ENCODE measurements around the gene PAX9.

PAX9 gene

DNA sequence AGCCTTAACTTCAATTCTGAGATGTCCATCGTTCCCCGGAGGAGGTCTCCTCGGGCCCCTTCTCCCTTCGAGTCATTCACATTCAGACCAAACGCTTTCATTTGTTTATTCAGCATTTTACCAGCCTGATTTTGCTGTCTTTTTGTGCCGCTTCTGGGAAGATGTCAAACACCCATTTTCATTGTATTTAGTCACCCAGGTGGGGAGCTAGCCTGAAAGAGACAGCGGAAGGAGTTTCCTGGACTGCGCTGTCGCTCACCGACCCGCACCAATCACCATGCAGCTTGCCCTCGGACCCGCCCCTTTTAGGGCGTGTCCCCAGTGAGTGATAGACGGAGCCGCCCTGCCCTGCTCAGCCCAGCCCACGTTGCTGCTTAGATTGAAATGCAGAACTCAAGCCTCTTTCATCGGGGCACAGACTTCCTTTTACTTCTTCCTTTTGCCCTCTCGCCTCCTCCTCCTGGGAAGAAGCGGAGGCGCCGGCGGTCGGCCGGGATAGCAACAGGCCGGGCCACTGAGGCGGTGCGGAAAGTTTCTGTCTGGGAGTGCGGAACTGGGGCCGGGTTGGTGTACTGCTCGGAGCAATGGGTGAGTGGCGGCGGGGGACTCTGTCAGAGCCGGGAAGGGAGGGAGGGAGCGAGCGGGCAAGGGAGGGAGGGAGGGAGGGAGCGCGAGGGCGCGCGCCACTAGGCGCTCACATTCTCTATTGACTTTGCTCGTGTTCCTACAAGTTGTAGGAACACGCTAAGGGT is at the start of gene PAX9:
Gene PAX9, plus strand, starts transcription at position 355 of the 752 bp plus-strand sequence. Its CDS starts 230 bp downstream, at position 585.
- peak; percentile 94 for DNase-seq (ENCODE audit: low spot score)

DNA sequence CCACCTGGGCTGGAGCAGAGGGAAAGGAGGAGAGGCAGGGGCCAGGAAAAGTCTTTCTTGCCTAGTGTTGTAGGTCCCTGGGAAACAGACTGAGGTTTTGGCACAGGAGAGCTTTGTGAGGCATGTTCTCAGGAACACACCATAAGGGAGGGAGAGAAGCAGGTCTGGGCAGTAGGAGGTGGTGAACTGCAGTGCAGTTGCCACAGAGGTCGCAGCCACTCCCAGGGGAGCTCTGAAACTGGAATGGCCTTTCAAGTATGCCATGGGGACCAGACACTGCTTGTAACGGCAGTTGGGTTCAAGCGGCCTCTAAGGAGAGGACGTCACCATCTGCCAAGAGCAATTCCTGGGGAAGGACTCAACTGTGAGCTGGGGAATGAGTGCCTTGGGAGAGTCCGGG is 43.8 kb upstream of the PAX9 start:
- DNase-seq (ENCODE audit: low spot score) = no peak

- DNase-seq (ENCODE audit: low spot score) = no peak
Measured at GRCh38 chr14:36618641-36619040, 43.0 kb upstream of the PAX9 start.

DNA sequence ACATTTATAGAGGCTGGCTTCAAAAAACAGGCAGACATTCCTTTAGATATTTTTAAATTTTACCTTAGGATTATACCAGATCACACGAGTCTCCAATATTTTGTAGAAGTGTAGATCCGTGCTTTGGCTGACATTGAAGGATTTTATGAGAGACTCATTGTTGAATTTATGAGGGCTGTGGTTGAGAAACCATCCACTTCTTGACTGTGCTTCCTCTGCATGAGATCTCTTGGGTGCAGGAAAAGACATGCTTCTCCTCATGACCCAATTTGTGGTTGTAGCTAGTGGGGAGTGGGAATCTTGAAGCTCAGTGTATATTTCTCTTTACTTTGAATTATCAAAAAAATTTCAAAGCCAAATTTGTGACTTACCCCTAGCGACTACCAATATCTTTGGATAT is 42.5 kb upstream of the PAX9 start:
- no peak for DNase-seq (ENCODE audit: low spot score)

- DNase-seq (ENCODE audit: low spot score) = no peak
Measured at GRCh38 chr14:36619853-36620252, 41.8 kb upstream of the PAX9 start.

- DNase-seq (ENCODE audit: low spot score) = no peak
Measured at GRCh38 chr14:36625014-36625413, 36.6 kb upstream of the PAX9 start.

DNA sequence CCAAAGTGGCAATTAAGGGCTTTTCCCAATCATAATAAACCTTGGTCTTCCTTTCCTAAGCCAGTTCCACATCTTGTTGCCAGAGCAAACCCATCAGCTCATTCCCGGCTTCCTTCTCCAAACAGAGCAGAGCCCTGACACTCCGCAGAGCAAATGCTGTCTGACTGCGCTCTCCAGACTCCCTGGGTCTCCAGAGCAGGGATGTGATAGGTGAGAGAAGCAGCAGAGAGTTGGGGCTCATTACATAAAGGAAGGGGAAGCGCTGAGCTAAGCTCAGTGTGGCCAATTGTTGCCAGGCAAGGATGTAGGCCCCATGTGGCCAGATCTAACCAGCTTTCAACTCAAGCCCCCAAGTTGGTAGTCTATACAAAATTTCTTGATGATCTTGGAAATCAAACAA is 36.2 kb upstream of the PAX9 start:
- DNase-seq (ENCODE audit: low spot score) = no peak

GRCh38 chr14:36626151-36626550 is 35.5 kb upstream of the PAX9 start:
- DNase-seq (ENCODE audit: low spot score) = no peak

GRCh38 chr14:36627981-36628380 is 33.7 kb upstream of the PAX9 start:
- no peak for DNase-seq (ENCODE audit: low spot score)

- no peak for DNase-seq (ENCODE audit: low spot score)
Measured at GRCh38 chr14:36633580-36633979, 28.1 kb upstream of the PAX9 start.

DNA sequence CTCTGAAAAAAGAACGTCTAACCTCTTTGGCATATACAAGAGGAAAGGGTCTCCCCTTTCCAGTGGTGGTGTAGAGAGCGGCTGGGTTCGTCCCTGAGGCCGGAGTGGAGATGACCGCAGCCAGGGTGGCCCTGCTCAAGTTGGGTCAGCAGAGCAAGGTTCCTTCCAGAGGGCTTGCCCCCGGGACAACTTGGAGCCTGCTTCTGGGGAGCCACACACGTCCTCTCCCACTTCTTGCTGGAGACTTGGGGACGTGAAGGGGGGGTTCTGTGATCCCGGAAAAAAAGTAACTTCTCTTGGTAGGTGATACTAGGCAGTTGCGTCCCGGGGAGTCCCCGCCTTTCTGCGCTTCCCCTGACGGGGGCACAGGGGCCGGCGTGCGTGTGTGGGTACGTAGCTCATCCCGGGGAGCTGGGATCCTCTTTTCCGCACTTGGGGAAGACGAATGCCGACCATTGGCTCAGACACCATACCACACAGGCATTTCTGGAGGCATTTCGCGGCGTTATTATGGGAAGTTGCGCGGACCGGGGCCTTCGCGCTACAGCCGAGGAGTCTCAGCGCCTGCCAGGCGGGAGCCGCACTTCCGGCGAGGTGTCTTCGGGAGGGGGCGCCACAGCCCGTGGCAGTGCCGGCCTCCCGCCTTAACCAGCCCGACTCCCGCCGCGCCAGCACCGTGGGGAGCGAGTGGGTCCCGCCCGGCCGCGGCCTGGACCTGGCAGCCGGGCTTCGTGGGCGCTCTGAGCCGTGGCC is 14.8 kb upstream of the PAX9 start:
- peak; percentile 40 for DNase-seq (ENCODE audit: low spot score)

DNA sequence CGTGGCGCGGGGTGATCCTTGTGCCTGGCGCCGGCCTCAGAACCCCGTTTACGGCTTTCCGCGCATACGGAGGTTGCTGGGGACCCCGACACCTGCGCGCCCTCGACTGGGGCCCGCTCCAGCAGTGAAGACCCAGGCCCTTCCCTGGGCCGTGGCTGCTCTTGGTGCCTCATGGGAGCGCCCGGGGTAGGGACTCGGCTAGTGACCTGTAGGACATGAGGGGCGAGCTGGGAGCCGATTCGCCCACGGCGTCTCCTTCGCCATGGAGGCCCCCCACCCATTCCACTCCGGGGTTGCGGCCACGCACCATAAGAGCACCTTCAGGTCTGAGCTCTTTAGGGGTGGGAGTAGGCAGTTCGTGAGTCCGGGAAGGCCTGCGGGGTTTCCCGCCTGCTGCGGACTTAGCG is 14.2 kb upstream of the PAX9 start:
- no peak for DNase-seq (ENCODE audit: low spot score)

DNA sequence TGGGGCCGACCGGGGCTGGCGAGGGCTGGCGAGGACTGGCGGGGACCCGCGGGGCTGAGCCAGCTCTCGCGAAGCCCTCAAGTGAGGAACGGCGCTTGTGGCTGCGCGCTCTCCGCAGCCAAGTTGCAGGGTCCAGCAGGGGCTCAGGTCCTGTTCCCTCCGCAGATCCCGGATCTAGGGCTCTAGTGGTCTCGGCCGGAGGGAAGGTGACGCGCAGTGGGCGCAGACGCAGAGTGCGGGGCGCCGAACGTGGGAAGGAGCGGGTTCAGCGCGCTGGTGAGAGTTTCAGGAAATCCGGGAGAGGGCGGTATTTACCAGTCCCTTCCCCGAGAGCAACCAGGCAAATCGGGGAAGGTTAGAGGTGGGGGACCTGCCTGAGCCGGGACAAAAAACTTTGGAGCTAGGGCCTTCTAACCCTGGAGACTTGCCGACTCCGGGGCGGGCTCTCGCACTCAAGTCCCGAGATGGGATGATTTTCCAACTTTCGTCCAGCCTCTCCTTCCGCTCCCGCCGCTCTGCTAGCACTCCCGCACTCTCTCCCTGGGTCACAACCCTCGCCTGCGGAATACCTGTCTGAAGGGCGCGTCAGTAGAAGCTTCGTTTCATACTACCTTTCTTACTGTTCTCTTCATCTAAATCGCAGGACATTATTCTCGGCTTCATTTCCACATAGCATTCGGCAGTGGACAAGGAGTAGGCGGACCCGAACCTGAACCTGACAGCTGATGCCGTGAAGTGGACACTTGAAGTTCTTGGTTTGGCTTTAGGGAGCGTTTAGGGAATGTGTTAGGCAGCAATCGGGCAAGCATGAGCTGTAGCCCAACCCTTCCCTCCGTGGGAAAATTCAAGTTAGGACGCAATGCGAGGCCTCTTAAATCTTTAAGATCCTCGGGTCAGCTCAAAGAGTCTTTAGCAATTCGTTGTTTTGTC is 13.6 kb upstream of the PAX9 start:
- DNase-seq (ENCODE audit: low spot score) = peak; percentile 78

DNA sequence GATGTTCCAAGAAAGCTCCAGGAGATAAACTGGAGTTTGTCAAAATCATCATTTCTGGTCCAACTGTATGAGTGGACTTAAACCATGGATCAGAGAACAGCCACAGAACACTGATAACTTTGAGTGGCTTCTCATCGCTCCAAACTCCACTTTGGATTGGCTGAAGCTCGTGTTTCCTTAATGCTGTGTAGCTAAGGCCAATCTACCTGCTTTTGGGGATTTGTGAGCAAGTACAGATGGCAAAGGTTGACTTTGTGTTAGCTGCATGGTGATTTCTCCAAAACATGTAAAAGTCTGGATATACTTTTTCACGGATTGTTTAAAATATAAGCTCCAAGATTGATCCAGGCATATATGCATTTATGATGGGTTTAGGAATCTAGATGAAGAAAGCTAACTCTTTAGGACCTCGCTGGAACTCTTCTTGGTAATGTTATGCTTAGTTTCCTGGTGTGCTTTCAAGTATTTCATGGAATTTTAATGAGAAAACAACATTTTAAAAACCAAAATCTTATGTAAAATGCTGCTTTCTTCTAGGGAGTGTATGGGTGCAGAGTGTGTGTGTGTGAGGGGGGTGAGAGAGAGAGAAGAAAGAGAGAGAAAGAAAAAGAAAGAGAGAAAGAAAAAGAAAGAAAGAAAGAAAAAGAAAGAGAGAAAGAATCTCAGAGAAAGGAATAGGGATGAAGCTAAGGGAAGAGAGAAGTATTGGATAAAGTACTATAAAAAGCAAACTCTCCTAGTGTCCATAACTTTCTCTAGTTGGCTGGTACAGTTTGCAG is 11.6 kb upstream of the PAX9 start:
- no peak for DNase-seq (ENCODE audit: low spot score)

- DNase-seq (ENCODE audit: low spot score) = no peak
Measured at GRCh38 chr14:36652542-36653201, 9.0 kb upstream of the PAX9 start.

DNA sequence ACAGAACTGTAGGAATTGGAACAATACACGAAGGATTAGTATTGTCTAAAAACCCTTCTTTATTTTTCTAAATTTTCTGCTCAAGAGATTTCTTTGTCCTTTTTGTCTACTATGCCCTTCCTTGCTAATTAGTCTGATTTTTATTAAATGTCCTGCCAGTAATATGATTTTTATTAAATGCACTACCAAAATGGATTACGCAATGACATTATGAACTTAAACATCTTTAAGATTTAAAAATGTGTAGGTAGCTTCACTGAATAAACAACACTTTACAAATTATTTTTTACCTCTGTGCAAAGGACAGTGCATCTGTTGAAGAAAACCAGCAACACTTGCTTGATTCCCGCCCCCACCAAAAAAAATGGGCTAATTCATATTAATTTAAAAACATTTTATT is 8.2 kb upstream of the PAX9 start:
- DNase-seq (ENCODE audit: low spot score) = no peak

DNA sequence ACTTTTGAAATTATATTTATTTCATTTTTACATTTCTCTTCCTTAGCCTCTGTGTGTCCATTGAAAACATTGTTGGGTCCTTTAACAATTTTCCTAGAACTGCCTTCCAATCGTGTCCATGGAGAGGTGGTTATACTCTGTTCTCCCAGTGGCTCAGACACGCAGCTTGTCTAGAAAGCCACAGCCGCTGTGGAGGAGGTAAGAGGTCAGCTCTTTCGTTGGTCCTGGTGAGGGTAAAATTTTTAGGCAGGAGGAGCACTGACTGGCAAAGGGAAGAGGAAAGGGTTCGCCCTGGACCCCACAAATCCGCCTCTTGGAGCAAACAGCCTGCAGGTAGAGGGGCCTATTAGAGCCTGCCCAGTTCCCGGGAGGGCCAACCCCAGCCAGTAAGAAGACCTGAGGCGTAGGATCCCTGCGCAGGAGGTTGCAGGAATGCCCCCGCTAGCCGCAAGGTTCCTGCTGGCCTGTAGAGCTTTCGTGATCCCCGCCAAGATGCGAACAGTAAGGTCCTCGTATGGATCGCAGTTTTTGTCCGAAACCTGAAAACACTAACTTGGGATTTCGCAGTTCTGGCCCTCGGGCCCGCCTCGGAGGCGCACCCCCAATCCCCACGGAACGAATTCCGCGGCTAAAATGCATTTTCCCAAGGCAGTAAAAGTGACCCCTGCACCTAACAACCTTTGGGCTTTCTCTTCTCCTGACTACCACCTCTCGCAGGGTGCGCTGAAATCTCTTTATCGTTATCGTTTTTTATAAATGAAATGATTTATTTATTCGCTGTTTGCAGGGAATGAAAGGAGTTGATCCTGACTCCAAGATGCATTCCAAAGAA is 7.5 kb upstream of the PAX9 start:
- no peak for DNase-seq (ENCODE audit: low spot score)

DNA sequence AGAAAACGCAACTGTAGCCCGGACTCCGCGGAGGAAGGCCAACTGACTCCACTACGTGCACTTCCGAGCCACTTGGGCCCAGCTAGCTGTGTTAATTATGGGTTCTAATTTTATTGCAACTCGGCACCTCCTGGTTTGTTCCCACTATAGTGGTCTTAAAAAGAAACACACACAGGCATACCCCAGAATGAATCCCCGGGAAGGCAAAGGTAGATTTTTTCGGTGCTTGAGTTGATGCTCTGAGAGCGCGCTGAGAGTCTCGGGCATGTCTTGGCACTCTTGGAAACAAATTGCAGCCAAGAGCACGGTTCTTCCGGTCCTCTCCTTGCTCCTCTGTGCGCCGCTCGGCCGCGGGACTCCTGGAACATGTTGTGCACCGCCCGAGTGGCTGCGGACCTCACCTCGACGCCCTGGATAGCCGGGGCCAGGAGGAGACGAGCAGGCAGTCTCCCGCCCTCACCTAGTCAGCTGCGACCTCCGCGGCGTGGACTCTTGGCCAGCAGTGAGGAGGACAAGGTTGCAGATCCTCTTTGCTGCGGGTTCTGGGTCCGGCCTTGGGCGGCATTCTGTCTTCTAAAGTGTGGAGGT is 6.8 kb upstream of the PAX9 start:
- no peak for DNase-seq (ENCODE audit: low spot score)

- DNase-seq (ENCODE audit: low spot score) = no peak
Measured at GRCh38 chr14:36655571-36655962, 6.1 kb upstream of the PAX9 start.
